Parathyroid adenoma (tissue), 2 donors: ENCODE results near the gene MYH6.

ENCODE experiments used
- H2AFZ ChIP-seq: fragments of 300-600 bp; sonication (generic); one replicate; pipeline ENCODE4 v1.7.0; 2017; ENCODE audit warnings: antibody characterized with exemption, mild to moderate bottlenecking
- H3K27ac ChIP-seq: fragments of 300-600 bp; sonication (generic); one replicate; pipeline ENCODE4 v1.7.0; 2017
- H3K27me3 ChIP-seq: fragments of 300-600 bp; sonication (generic); one replicate; pipeline ENCODE4 v1.7.0; 2017; ENCODE audit warnings: low read length; ENCODE audit not compliant: control insufficient read depth, insufficient read depth
- H3K36me3 ChIP-seq: fragments of 300-600 bp; sonication (generic); one replicate; pipeline ENCODE4 v1.7.0; 2017; ENCODE audit warnings: low read length; ENCODE audit not compliant: control insufficient read depth, insufficient read depth
- H3K4me1 ChIP-seq: fragments of 300-600 bp; sonication (generic); one replicate; pipeline ENCODE4 v1.7.0; 2017; ENCODE audit warnings: control low read depth
- H3K4me2 ChIP-seq: fragments of 300-600 bp; sonication (generic); one replicate; pipeline ENCODE4 v1.7.0; 2017; ENCODE audit warnings: low read length
- H3K4me3 ChIP-seq: fragments of 300-600 bp; sonication (generic); one replicate; pipeline ENCODE4 v1.7.0; 2017; ENCODE audit warnings: low read depth, low read length
- H3K79me2 ChIP-seq: fragments of 300-600 bp; sonication (generic); one replicate; pipeline ENCODE4 v1.7.0; 2017; ENCODE audit warnings: control low read depth
- H3K9ac ChIP-seq: fragments of 300-600 bp; sonication (generic); one replicate; pipeline ENCODE4 v1.7.0; 2017; ENCODE audit warnings: mild to moderate bottlenecking
- H3K9me3 ChIP-seq: fragments of 300-600 bp; sonication (generic); one replicate; pipeline ENCODE4 v1.7.0; 2017; ENCODE audit warnings: low read length; ENCODE audit not compliant: control insufficient read depth
- TF ChIP-seq, protein P1 (sequence below): fragments of 300-600 bp; sonication (generic); IDR thresholded peaks from one replicate; pipeline ENCODE4 v1.7.0; 2017; ENCODE audit warnings: antibody characterized with exemption, mild to moderate bottlenecking
- donor health status: primary hyperparathyroidism.

The MYH6 gene

DNA sequence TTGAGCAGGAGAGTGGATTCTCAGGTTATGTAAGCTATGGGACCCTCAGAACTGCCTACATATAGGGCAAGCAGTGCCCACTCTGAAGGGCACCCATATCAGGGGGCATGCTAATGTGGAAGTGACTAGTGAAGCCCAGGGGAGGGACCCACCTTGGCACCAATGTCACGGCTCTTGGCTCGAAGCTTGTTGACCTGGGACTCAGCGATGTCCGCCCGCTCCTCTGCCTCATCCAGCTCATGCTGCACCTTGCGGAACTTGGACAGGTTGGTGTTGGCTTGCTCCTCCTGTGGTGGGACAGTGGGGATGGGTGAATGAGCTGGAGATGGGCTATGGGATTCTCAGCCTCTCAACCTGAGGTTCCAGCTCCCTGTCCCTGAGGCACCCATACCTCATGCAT lies 25.8 kb downstream of the MYH6 start:
- no peaks in the 10 kb centered on the region for H3K9me3 ChIP-seq
- no peaks in the 10 kb centered on the region for H3K36me3 ChIP-seq
- no peak overlapping the region for H2AFZ ChIP-seq
- H3K4me3 ChIP-seq = no peak overlapping the region
- H3K4me1 ChIP-seq = no peaks in the 10 kb centered on the region
- no peak overlapping the region for H3K27ac ChIP-seq
- no peaks in the 10 kb centered on the region for H3K79me2 ChIP-seq
- H3K9ac ChIP-seq = no peak overlapping the region
- H3K4me2 ChIP-seq = no peak overlapping the region
- H3K27me3 ChIP-seq = no peaks in the 10 kb centered on the region
- TF ChIP-seq, protein P1, sequence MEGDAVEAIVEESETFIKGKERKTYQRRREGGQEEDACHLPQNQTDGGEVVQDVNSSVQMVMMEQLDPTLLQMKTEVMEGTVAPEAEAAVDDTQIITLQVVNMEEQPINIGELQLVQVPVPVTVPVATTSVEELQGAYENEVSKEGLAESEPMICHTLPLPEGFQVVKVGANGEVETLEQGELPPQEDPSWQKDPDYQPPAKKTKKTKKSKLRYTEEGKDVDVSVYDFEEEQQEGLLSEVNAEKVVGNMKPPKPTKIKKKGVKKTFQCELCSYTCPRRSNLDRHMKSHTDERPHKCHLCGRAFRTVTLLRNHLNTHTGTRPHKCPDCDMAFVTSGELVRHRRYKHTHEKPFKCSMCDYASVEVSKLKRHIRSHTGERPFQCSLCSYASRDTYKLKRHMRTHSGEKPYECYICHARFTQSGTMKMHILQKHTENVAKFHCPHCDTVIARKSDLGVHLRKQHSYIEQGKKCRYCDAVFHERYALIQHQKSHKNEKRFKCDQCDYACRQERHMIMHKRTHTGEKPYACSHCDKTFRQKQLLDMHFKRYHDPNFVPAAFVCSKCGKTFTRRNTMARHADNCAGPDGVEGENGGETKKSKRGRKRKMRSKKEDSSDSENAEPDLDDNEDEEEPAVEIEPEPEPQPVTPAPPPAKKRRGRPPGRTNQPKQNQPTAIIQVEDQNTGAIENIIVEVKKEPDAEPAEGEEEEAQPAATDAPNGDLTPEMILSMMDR = no peak

DNA sequence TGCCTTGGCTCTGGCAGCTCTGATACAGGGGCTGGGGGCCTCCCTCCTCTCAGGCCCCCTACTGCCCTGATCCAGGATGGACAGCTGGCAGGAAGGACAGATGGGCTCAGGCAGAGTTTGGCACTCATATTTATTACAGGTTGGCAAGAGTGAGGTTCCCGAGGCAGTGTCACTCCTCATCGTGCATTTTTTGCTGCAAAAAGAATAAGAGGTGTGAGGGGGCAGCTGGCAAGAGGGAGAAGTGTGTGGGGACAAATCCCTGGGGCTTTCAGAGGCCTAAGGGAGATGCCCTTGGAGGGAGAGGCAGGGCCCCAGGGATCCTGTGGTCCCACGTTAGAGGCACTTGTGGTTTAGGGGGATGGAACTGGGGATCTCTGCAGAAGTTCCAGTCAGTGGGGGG lies 26.2 kb downstream of the MYH6 start:
- no peaks in the 10 kb centered on the region for H3K4me1 ChIP-seq
- no peaks in the 10 kb centered on the region for H3K9me3 ChIP-seq
- no peak overlapping the region for H3K9ac ChIP-seq
- H3K79me2 ChIP-seq = no peaks in the 10 kb centered on the region
- no peaks in the 10 kb centered on the region for H3K27me3 ChIP-seq
- no peak overlapping the region for H3K4me3 ChIP-seq
- no peak overlapping the region for H3K27ac ChIP-seq
- no peaks in the 10 kb centered on the region for H3K36me3 ChIP-seq
- H2AFZ ChIP-seq = no peak overlapping the region
- TF ChIP-seq, protein P1 = no peak
- H3K4me2 ChIP-seq = no peak overlapping the region

DNA sequence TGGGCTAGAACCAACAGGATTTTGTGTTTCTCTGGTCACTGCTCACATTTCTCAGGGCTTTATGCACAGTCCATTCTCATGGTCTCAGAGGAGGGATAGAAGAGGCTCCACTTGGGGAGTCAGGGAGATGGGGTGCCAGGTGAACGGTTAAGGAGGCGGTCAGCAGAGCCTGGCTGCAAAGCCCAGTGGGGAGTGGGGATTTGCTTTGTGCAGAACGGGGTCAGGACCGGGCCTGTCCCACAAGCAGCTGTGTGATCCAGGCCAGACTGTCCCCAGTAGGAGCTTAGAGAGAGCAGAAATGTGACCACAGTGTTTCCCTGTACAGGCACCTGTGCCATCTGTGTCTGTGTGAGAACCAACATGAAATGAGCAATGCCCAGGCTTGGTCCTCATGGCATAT lies 27.1 kb downstream of the MYH6 start:
- TF ChIP-seq, protein P1 = no peak
- H3K27me3 ChIP-seq = no peaks in the 10 kb centered on the region
- H3K4me2 ChIP-seq = no peak overlapping the region
- no peak overlapping the region for H3K4me3 ChIP-seq
- H3K9me3 ChIP-seq = no peaks in the 10 kb centered on the region
- no peak overlapping the region for H3K27ac ChIP-seq
- no peak overlapping the region for H3K9ac ChIP-seq
- H2AFZ ChIP-seq = no peak overlapping the region
- H3K79me2 ChIP-seq = no peaks in the 10 kb centered on the region
- no peaks in the 10 kb centered on the region for H3K36me3 ChIP-seq
- H3K4me1 ChIP-seq = no peaks in the 10 kb centered on the region

DNA sequence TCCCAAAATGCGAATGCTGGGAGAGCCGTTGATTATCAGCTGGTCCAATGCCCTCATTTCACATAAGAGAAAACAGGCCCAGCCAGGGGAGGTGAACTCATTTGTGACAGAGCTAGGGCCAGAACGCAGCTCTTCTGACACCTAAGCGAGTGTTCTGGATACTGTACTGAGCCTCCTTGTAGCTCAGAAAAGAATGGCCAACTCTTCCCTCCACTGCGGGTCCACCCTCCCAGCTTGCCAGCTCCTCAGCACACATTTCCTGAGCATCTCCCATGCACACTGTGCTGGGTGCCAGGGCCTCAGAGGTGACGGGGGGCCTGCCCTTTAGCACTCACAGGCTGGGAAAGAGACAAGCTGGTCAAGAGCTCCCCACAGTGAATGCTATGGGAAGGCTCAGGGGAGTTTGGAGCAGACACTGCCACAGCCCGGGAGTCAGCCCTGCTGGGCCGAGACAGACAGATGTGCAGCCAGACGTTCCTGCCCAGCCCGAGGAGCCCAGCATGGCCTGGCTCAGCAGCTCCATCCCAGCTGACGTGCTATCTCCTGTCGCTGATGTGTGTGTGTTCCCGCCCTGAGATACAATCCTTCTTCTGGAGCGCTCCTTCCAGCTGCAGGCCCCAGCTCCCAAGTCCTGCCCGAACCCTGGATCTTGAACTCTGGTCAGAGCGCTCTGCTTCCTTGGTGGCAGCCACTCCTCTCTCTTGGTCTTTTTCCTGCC lies 27.7 kb downstream of the MYH6 start:
- no peak overlapping the region for H3K27ac ChIP-seq
- H3K36me3 ChIP-seq = no peaks in the 10 kb centered on the region
- no peaks in the 10 kb centered on the region for H3K27me3 ChIP-seq
- H3K4me1 ChIP-seq = no peaks in the 10 kb centered on the region
- TF ChIP-seq, protein P1 = no peak
- no peaks in the 10 kb centered on the region for H3K79me2 ChIP-seq
- H2AFZ ChIP-seq = no peak overlapping the region
- no peak overlapping the region for H3K4me3 ChIP-seq
- no peak overlapping the region for H3K4me2 ChIP-seq
- no peak overlapping the region for H3K9ac ChIP-seq
- no peaks in the 10 kb centered on the region for H3K9me3 ChIP-seq
